Activated T-cell treated with anti-CD3 and anti-CD28 coated beads, Interleukin-2, amount 50 U/mL, for 24 hours (primary cell): Measurements from ENCODE around the gene CCDC181.

Experiments
- DNase-seq: peaks from one replicate; pipeline ENCODE4 v3.0.0-alpha.2; 2020
- H3K27ac Mint-ChIP-seq: 2 replicates; pipeline ENCODE4 v1.8.0; 2020; ENCODE audit warnings: mild to moderate bottlenecking, mixed read lengths
- H3K27me3 Mint-ChIP-seq: 2 replicates; pipeline ENCODE4 v1.8.0; 2020; ENCODE audit warnings: mixed read lengths
- H3K36me3 Mint-ChIP-seq: 2 replicates; pipeline ENCODE4 v1.8.0; 2020; ENCODE audit warnings: low read depth, mixed read lengths
- H3K4me1 Mint-ChIP-seq: 2 replicates; pipeline ENCODE4 v1.8.0; 2020; ENCODE audit warnings: low read depth, mixed read lengths
- H3K4me3 Mint-ChIP-seq: 2 replicates; pipeline ENCODE4 v1.8.0; 2020; ENCODE audit warnings: mild to moderate bottlenecking, moderate library complexity, mixed read lengths
- H3K9me3 Mint-ChIP-seq: 2 replicates; pipeline ENCODE4 v1.8.0; 2020; ENCODE audit warnings: mixed read lengths

Gene CCDC181

DNA sequence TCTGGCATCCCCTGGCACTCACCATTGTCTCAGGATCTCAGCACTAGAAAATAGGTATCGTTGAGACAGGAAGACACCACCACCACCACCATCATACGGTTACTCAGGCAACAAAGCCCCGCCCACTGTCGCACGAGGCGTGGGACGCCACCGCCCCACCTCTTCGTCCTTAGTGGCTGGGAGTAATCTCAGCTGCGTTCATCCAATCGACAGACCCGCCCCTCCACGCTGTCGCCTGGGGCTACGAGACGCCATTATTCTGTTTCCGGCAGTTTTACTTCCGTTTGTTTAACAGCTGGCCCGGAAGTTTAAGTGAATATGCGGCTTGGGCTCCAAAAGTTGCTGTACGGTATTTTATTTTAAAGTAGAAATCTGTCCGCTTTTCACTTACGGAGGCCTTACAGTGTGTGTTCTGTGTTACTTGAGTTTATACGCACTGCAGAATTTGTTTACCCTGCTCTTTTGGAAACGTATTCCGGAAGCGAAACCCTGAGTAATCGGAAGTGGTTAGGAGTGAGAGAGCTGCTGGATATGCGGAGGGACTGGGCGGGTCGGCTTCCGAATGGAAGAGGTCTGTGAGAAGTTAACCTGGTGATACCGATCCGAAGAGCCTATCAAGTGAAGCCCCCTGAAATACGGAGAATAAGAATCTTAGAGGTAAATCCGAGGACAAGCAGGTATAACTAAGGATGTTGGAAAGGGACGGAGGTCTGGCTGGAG, 59.4 kb downstream of the CCDC181 start, which contains the start of the genes BLZF1 and NME7:
Gene BLZF1 (plus strand): TSS at position 510 of the 720 bp plus-strand sequence. CDS start 1,328 bp downstream, outside the sequence.
Gene NME7 (minus strand): TSS at position 112 of the 720 bp plus-strand sequence. CDS start 87 bp downstream, at position 25.
- no peak within 1 kb of the TSS for H3K4me3 Mint-ChIP-seq
- no peaks in the 10 kb centered on the region for H3K27me3 Mint-ChIP-seq
- H3K36me3 Mint-ChIP-seq, result peaks cover 29% of the 10 kb centered on the region
- peak; percentile 98 for DNase-seq
- no peak within 1 kb of the TSS for H3K27ac Mint-ChIP-seq
- H3K4me1 Mint-ChIP-seq, result peaks cover 36% of the 10 kb centered on the region
- peaks cover 5% of the 10 kb centered on the region for H3K9me3 Mint-ChIP-seq

DNA sequence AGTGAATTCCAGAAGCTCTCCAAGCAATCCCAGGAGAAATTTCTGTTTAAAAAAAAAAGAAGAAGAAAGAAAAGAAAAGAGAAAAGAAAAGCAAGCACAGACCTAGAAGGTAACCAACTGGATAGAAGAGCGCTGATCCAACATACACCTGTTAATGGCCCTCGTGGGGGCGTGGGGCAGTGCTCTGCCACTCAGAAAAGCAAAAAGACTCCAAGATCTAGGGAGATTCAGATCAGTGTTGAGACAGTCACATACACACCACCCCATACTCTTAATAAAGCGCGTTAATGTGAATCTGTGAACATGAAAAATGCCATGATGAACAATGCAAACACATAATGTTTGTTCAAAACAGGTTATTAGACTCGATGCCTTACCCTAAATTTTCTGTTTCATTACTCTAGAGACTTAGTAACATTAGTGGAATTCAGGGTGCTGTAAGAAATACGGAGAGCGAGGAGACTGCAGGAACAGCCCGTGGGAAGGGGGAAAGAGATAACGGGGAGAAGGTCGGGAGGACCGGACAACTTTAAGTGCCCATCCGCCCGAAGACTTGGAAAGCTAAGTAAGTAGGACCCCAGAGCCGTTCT, 60.1 kb downstream of the CCDC181 start:
- Mint-ChIP-seq H3K9me3 (peaks cover 5% of the 10 kb centered on the region), H3K4me1 (peaks cover 42% of the 10 kb centered on the region), H3K27me3 (no peaks in the 10 kb centered on the region), H3K27ac (no peak overlapping the region), H3K36me3 (peaks cover 25% of the 10 kb centered on the region), H3K4me3 (no peak overlapping the region)
- DNase-seq, result no peak

DNA sequence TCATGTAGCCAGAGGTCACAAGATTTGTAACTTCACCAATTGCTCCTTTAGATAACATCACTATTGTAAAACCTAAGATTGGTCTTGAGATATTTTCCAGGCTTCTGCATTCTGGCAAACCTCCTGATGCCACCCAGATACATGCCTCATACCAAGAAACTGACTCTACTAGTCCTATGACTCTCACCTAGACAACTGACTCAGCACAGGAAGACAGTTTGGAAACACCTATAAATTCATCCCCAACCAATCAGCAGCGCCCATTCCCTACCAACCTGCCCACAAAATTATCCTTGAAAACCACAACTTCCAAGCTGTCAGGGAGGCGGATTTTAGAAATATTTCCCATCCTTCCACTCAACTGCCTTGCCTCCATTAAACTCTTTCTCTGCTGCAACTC, 62.3 kb downstream of the CCDC181 start:
- peaks cover 5% of the 10 kb centered on the region for H3K9me3 Mint-ChIP-seq

DNA sequence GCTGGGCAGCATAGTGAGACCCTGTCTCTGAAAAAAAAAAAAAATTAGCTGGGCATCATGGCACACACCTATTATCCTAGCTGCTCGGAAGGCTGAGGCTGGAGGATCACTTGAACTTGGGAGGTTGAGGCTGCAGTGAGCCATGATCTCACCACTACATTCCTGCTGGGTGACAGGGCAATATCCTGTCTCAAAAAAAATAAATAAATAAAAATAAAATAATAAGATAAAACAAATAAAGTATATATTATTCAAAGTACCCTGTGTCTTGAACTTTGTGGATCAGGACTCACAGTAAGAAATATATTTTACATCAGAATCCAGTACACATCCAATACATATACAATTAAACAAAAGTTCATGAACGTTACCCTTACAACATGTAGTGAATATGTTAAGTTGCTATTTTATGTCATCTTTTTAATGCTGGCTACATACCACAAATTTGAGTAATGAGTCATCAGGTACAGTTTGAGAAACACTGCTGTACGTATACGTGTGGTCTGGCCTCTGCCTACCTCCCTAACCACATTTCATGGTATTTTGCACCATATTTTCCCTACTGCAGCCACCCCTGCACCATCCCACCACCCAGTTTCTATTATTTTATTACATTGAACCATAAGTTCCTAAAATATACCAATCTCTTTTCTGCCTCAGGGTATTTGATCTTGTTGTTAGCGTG, 64.1 kb downstream of the CCDC181 start:
- H3K9me3 Mint-ChIP-seq, result peaks cover 5% of the 10 kb centered on the region
- peak; percentile 44 for DNase-seq
- H3K4me1 Mint-ChIP-seq, result peaks cover 30% of the 10 kb centered on the region
- peak overlapping the region; percentile 77 for H3K27ac Mint-ChIP-seq
- no peak overlapping the region for H3K4me3 Mint-ChIP-seq
- peaks cover 6% of the 10 kb centered on the region for H3K36me3 Mint-ChIP-seq
- no peaks in the 10 kb centered on the region for H3K27me3 Mint-ChIP-seq

More for the DNA sequence above, 62.3 kb downstream of the CCDC181 start:
- Mint-ChIP-seq H3K27ac (peak overlapping the region; percentile 63), H3K27me3 (no peaks in the 10 kb centered on the region), H3K4me3 (no peak overlapping the region), H3K36me3 (peaks cover 9% of the 10 kb centered on the region), H3K4me1 (peaks cover 37% of the 10 kb centered on the region)
- DNase-seq, result no peak

DNA sequence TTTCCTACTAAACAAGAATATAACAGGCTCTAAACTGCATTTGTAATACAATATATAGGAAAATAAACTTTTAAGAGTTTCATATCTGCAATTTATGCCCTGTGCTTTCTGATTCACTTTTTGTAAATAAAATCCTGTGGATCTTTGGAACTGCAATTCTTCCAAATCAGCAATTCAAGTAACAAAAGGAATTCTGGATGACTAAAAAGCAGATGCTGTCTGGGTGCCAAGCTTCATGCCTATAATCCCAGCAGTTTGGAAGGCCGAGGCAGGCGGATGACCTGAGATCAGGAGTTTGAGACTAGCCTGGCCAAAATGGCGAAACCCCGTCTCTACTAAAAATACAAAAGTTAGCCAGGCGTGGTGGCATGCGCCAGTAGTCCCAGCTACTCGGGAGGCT, 66.0 kb downstream of the CCDC181 start:
- H3K27ac Mint-ChIP-seq, result no peak overlapping the region
- no peak for DNase-seq
- H3K27me3 Mint-ChIP-seq, result no peaks in the 10 kb centered on the region
- H3K4me3 Mint-ChIP-seq, result no peak overlapping the region
- peaks cover 6% of the 10 kb centered on the region for H3K36me3 Mint-ChIP-seq
- peaks cover 30% of the 10 kb centered on the region for H3K4me1 Mint-ChIP-seq
- H3K9me3 Mint-ChIP-seq, result peaks cover 5% of the 10 kb centered on the region

DNA sequence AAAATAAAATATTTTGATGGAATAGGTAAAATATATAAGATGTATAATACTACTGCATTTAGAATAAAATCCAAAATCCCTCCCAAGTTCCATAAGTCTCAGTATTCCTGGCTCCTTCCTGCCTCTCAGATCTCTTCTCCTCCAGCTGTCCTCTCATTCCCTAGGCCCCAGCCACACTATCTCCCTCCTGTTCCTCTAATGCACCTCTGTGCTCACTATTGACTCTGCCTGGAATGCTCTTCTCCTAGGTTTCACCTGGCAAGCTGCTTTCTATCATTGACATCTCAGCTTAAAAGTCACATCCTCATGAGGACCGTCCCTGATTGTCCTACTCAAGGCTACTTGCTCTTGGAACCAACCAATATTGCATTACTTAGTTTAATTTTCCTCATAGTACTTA, 66.9 kb downstream of the CCDC181 start:
- Mint-ChIP-seq H3K36me3 (peaks cover 6% of the 10 kb centered on the region), H3K27me3 (no peaks in the 10 kb centered on the region), H3K4me3 (no peak overlapping the region), H3K4me1 (peaks cover 30% of the 10 kb centered on the region), H3K9me3 (peaks cover 5% of the 10 kb centered on the region), H3K27ac (no peak overlapping the region)
- DNase-seq, result no peak

DNA sequence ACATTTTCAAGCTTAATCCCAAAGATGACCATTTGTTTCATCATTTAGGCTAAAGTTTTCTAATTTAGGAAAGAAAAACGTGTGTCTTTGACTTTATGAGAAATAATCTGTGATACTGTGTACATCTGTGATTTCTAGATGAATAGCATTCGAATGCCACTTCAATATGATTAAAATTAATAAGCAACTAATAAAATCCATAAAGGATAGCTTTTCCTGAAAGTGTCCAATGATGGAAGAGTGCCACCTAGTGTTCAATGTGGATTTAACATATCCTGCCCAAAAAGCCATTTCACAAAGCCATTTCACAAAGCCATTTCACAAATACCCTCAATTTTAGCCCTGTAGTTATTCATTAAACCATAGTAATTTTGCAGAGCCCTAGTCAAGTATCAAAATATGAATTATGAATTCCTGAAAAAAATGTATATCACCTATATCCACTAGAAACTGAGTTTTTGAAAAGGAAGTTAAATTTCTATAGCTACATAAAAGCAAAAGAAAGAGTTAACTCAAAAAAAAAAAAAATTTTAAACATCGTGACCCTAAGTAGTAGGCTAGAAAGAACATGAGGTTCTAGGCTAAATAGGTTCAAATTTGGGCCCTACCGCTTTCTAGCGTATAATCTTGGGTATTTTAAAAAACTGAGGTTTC, 78.8 kb downstream of the CCDC181 start:
- Mint-ChIP-seq H3K36me3 (peaks cover 2% of the 10 kb centered on the region), H3K4me3 (no peak overlapping the region), H3K9me3 (no peaks in the 10 kb centered on the region), H3K27ac (no peak overlapping the region), H3K4me1 (peaks cover 18% of the 10 kb centered on the region), H3K27me3 (no peaks in the 10 kb centered on the region)
- DNase-seq, result no peak

DNA sequence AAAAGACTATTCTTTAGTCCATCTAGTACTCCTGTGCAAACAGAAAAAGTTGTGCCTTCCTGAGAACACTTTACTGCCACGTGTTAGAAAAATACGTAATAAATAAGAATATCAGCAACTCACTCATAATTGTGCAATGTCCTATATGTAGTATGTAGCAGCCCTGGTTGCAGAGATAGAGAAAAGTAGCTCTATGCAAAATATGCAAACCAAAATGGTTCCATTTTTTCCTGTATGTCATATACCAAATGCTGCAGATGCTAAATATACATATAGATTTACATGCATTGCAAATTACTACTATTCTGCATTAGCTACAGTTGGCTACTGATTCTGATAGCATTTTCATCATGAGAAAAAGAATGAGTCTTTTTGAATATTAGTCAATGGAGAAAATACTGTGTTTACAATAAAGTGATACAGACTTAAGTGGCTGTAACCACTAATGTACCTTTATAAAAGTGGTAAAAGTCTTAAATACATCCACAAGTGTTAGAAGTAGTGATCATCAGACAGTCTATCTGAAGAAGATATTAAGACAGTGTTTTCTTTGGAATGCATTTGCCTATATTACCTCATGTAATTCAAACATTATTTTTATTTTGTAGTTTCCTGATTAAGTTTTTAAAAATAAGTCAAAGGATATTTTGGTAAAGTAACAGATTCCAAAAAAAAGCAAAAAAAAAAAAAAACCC, 79.4 kb downstream of the CCDC181 start:
- H3K4me3 Mint-ChIP-seq, result no peak overlapping the region
- no peak overlapping the region for H3K27ac Mint-ChIP-seq
- H3K27me3 Mint-ChIP-seq, result no peaks in the 10 kb centered on the region
- H3K4me1 Mint-ChIP-seq, result peaks cover 18% of the 10 kb centered on the region
- H3K9me3 Mint-ChIP-seq, result no peaks in the 10 kb centered on the region
- no peak for DNase-seq
- H3K36me3 Mint-ChIP-seq, result no peaks in the 10 kb centered on the region

DNA sequence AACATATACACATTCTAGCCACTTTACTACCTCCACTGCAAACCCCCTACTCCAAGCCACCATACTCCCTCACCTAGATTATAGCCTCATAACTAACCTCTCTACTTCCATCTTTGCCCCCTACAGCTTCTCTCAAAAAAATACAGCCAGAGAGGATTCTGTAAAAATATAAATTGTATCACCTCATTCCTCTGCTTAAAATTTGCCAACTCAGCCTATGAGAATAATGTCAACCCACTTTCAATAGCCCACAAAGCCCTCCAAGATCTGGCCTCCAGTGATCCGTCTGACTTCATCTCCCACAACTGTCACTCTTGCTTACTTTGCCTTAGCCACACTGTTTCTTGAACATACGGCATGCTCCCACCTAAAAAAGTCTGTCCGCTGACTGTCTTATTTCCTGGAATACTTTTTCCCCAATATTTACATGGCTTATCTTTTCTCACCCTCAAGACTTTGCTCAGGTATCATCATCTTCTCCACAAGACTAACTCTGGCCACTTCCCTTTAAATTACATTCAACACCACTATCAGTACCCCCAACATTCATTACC, 81.2 kb downstream of the CCDC181 start:
- DNase-seq, result no peak
- Mint-ChIP-seq H3K4me1 (peaks cover 4% of the 10 kb centered on the region), H3K9me3 (no peaks in the 10 kb centered on the region)

DNA sequence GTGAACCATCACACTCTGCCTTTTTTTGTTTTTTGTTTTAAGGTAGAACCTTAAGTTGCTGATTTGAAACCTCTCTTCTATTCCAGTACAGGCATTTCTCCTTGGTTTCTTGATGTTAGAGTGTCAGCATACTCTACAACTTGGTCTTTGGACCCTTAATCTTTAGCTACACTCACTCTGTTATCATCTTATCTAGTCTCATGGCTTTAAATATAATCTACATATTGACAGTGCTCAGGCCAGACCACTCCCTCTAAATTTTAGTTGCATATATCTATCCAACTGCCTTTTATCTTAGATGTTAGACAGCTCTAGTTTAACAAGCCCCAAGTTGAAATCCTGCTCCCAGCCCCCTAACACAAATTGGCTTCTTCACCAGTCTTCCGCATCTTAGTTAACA, 81.8 kb downstream of the CCDC181 start:
- no peaks in the 10 kb centered on the region for H3K36me3 Mint-ChIP-seq
- DNase-seq, result no peak
- no peak overlapping the region for H3K27ac Mint-ChIP-seq
- H3K4me3 Mint-ChIP-seq, result no peak overlapping the region
- peaks cover 5% of the 10 kb centered on the region for H3K4me1 Mint-ChIP-seq
- H3K9me3 Mint-ChIP-seq, result no peaks in the 10 kb centered on the region
- no peaks in the 10 kb centered on the region for H3K27me3 Mint-ChIP-seq

More for the DNA sequence above, 81.2 kb downstream of the CCDC181 start:
- H3K27me3 Mint-ChIP-seq, result no peaks in the 10 kb centered on the region
- no peak overlapping the region for H3K4me3 Mint-ChIP-seq
- no peak overlapping the region for H3K27ac Mint-ChIP-seq
- H3K36me3 Mint-ChIP-seq, result no peaks in the 10 kb centered on the region
